Left forelimb (tissue), 1 donor: ENCODE measurements around the gene C21orf91.

Source experiments
- DNase-seq: peaks from one replicate; pipeline ENCODE4 v3.0.0-alpha.2; 2018; ENCODE audit warnings: low spot score

Gene C21orf91

DNA sequence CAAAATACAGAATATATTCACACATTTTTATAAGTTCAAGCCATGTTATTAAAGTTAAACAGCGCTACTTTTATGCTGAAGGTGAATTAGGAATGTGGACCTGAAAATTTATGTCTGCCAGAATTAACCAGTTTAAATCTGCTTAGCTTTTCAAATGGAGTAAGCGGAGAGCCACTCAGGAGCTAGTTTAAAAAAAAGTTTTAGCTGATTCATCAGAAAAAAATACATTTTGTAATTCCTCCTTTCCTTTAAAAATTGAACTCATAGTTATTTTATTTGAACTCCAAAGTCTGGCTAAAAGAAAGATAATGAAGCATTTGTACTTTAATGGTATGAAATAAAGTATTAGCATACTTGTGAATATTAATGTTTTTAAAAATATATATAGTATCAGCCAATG lies 21.2 kb downstream of the C21orf91 start:
- DNase-seq: no peak

DNA sequence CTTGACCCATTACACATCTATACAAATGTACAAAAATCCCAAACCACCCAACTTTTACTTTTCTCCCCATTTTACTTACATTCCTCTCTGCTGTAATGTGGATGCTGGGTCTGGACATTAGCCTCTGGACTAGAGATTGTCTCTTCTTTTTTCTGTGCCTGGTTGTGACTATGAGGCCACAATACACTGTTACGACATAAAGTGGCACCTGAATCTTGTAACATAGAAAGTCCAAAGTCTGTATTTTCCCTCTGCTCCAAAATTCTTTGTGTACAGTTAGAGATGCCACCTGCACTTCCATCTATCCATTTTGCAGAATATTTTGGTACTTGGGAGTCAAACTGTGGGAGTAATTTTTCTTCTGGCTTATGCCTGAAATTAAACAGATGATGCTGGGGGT lies 22.7 kb downstream of the C21orf91 start:
- no peak for DNase-seq

DNA sequence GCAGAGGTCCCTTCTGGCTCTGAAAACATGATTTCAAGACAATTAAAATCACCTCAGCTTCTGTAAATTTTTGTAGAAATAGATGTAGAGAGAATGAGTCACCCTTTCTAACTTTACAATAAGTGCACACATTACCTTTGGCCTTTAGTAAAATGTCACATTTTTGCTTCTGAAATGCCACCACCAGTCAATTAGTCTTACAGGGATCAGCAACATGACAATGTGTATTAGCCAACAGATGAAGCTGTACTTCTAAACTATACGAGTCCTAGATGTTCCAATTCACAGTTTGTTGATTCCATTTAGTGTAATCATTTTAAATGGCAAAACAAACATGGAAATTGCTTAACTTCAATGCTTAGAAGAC lies 23.1 kb downstream of the C21orf91 start:
- no peak for DNase-seq

DNA sequence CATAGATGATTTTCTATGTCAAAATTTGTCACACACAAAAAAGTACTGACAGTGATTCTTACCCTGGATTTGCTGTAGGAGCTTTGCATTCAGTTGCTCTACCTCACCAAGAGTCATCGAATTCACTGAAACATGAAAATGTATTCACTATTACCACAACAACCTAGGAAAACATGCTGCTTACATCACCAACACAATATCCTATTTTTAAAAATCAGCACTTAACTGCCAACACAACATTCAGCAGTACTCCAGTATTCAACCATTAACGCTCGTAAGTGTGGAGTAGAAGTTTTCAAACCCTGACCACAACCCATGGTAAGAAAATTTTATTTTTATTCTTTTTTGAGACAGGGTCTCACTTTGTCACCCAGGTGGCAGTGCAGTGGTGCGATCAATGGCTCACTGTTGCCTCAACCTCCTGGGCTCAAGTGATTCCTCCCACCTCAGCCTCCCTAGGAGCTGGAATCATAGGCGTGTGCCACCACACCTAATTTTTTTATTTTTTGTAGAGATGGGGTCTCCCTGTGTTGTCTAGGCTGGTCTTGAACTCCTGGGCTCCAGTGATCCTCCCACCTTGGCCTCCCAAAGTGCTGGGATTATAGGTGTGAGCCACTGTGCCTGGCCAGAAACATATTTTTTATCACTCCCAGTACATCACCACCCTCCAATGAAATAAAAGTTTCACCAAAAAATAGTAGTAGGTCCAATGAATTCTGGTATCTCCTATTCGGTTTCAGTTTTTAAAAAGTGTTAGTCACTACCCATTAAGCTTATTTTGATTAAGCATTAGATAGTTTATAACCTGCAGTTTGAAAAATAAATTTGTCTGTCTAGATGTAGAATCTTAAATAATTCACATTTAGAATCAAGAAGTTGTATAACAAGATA lies 23.8 kb downstream of the C21orf91 start:
- no peak for DNase-seq

DNA sequence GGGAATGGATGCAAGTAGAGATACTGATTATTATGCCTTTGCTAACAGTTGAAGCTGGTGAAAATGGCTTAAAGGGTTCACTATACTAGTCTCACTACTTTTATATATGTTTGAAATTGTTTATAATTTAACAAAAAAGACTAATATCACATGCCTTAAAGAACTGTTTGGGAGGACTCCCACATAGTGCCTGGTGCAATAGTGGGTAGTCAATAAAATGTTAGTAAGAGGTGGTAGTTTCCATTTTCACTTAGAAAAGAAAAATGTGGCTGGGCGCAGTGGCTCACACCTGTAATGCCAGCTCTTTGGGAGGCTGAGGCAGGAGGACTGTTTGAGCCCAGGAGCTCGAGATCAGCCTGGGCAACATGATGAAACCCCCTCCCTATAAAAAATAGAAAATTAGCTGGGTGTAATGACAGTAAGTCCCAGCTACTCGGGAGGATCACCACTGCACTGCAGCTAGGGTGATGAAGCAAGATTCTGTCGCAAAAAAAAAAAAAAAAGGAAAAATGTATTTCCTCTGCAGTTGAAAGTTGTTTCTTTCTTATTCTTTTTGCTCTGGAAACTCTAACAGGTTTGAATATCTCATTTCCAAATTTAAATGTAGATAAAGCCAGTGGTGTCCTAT lies 24.5 kb downstream of the C21orf91 start:
- DNase-seq: no peak

DNA sequence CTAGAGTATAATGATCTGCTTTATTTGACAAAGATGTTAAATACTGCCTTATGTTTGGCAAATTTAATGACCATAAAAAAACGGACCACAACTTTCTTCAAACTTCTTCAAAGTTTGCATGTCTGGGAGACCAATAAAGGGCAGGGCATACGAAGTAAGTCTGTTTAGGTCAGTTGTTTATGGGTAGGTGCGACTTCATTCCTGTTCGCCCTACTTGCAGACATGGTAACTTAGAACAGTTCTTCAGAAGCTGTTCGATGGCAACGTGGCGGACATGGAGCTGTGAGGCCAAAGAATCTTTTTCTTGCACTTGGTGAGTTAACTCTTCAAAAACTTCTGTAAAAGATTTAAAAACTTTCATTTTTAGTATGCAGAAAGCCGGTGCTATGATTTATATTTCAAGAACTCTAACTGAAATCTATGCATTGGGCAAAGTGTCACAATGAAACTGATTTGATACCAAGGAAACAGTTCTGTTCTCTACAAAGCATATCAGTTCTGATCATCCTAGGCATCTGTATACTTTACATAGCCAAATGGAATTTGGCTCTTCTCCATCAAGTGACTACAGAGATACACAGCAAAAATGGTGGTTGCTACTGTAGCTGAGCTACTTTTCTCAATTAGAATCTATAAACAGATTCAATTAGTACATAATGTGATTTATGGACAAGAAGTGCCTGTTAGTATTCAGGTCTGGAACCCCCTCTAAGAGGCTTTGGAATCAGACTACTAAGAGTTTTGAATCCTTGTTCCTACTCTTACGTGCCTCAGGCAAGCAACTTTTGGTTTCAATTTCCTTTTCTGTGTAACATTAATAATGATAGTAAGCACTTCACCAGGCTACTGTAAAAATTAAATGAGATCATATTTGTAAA lies 25.7 kb downstream of the C21orf91 start:
- no peak for DNase-seq

DNA sequence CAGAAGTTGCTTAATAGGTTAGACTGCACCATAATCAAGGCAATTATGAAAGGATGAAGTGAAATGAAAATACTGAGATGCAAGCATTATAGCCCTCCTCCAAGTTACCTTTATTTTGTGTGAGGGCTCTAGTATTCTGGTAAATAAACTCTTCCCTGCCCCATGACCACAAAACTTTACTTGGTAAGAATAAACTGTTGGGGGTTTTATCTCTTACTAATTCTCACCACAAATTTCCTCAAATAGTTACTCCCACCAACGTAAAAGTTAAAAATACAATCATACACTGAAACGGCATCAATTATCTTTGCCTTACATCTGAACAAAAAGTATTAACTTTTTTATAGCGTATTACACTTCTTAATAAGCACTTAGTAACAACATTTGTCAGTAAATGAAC lies 29.5 kb downstream of the C21orf91 start:
- no peak for DNase-seq

DNA sequence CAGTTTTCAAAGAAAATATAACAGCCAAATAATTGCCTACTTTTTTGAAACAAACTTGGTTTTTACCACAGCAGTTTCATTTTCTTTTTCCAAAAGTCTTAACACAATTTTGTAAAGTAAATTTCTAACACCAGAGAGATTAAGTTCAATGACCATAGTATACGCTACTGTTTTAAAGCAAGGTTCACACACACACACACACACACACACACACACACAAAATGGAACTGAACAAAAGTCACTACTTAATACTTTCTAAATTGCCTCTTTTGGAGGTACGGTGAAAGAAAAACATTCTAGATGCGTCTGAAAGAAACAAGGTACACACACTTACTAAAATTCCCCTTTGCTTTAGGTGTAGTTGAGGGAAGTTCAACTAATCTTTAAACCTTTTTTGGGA lies 30.1 kb downstream of the C21orf91 start:
- no peak for DNase-seq

DNA sequence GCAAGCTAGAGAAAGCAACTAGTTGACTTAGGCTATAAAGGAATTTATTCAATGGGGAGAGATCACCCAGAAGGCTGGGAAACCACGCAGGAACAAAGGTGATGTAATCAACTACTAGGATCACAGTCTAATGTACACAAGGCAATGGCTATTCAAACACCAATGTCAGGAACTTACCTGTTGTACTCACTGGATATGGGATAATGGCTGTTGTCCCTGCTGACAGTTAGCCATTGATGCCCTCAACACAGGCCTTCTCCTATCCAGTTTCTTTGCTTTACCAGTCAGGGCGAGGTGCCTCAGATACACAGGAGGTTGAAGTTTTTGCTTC lies 32.3 kb downstream of the C21orf91 start:
- no peak for DNase-seq

DNA sequence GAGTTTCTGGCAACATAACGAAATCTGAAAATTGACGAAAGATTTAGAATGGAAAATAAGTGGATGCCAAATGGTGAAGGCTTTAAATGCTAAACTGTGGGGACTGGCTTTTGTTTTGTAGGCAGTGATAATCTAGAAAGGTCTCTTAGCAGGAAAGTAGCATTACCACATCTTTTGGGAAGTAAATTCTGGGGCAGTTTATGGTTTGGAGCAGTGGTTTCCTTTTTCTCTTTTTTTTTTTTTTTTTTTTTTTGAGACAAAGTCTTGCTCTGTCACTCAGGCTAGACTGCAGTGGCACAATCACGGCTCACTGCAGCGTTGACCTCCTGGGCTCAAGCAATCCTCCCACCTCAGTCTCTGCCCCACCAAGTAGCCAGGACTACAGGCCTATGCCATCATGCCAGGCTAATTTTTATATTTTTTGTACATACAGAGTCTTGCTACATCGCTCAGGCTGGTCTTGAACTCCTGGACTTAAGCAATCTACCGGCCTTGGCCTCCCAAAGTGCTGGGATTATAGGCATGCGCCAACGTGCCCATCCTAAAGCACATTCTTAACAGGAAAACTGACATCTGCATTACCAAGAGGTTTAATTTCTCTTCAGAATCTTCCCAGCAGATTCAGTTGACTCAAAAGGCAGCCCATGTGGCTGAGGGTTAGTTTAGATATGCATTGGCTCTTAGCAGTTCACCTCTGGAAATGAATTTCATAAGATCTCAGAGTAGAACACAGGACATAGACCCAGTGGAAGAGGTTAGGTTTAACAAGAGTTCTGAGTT lies 32.9 kb downstream of the C21orf91 start:
- DNase-seq: no peak

DNA sequence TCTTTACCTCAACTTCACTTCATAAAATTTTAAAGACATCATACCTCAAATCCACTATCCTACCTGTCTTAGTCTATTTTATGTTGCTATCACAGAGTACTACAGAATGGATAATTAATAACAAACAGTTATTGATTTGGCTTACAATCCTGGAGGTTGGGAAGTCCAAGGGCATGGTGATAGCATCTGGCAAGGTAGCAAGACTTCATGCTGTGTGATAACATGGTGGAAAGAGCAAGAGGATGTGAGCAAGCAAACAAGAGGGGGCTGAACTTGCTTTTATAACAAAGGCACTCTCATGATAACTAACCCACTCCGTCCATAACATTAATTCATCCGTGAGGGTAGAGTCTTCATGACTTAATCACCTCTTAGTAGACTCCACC lies 33.8 kb downstream of the C21orf91 start:
- no peak for DNase-seq

DNA sequence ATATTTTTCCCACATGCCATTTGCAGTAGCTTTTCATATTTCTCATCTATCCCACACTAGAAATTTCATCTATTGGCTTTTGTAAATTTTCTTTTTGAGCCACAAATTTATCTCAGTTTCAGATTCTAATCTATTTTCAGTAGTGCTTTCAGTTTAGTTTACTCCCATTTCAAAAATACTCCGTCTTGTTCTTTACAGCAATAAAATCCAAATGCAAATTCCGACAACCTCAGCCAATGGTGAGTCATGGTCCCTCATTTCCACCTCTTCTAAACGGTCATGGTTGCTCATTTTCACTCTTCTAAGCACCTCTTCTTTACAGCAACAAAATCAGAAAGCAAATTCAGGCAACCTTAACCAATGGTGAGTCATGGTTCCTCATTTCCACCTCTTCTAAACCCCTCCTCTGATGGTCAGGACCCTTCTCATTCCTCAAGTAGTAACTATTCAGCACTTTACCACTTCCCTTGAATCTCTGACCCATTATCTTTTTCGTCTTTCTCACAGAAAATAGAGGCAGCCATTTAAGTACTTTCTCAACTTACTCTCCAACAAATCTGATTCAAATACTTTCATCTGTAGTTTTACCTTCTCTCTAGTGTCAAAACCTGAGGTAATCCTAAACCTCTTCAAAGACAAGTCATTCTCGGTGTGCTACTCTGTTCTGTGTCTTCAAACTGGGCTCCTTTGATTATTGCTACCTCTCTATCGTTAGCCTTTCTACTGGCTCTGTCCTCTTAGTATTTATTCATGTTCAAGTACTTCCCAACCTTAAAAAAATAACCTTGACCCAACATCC lies 34.4 kb downstream of the C21orf91 start:
- no peak for DNase-seq

DNA sequence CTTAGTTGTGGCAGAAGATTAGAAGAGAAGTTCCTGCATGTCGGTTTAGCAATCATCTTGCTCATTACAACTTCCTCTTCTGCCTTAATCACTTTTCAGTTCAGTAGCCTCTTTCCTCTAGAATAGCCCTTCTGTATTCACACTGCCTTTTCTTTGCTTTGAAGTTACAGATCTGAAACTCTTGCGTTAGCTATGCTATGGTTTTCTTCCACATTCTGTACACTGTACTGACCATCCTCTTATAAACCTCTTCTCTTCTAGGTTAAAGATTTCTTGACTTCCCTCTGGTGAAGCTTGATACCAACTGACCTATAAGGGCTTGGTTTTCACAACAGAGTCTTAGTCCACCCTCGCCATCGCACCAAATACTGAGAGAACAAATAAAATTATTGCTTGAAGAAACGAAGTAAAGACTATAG lies 35.0 kb downstream of the C21orf91 start:
- no peak for DNase-seq

DNA sequence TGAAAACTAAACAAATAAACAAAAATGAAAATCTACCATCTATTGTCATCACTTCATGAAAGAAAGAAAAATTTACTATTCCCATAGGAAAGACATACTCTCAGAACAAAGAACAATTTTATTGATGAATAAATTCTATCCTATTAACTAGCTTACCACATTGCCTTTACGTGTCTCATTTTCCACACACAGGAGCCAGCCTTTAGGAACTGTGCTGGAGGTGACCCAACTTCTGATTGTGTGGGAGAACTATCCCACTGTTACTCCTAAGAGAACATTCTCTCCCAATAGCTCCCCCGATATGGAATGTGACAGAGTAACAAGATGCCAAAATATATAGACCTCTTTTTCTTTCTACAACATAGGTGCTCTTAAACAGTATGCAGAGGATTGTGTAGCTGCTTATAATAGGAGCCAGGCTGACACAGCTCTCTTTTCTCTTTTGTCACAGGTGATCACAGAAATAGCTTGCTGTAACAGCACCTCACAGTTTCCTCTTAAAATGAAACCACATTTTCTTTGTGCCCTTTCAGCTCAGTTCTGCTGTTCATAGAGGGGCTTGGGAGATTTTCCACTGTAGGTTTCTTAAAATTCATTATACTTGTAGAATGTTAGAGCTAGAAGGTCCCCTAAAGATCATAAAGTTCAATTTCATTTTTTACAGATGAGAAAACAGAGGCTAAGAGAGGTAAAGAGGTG lies 35.5 kb downstream of the C21orf91 start:
- no peak for DNase-seq

DNA sequence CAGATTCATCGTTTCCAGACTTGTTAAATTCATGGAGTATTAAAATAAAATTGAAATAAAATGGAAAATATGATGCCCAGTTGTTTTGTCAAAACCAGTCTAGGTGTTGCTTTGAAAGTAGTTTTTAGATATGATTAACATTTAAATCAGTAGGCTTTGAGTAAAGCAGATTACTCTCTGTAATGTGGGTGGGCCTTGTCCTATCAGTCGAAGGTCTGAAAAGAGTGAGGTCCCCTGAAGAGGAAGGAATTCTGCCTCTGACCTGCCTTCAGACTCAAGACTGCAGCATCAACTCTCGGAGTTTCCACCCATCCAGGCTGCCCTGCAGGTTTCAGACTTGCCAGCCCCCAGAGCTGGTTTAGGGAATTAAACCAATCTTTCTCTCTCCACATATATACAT lies 36.2 kb downstream of the C21orf91 start:
- no peak for DNase-seq

DNA sequence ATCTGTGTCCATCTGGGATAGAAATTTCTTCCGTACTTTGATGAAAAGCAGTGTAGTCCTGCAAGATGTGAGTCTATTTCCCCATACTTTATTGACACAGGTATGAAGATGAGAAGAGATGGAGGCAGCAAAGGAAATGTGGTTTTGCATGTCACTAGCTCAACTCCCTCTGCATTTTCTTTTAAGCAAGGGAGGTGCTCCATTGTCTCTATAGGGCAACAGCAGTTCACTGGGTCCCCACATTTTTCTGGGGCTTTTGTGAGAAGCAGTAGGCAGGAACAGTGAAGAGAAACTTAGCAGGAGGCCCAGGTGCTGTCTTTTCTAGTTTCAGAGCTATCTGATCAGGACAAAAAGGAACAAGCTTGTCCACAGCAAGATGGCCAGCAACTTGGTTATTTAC lies 37.1 kb downstream of the C21orf91 start:
- no peak for DNase-seq

DNA sequence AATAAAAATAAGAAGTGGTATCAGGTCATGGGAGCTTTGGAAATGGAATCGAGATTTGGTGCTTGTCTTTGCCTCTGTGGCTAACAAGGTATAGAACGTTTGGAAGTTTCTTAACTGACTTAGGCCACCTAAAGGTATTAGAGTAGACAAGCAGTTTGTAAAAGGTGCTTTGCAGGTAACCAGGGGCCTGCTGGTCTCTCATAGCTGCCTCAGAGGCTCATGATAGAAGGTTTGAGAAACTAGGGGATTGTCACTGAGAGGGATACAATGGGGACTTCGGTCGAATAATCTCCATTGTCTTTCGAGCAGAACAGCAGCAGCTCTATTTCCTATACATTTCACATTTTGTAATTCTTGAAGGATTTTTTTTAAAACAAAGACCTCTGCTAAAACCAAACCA lies 37.6 kb downstream of the C21orf91 start:
- DNase-seq: no peak

DNA sequence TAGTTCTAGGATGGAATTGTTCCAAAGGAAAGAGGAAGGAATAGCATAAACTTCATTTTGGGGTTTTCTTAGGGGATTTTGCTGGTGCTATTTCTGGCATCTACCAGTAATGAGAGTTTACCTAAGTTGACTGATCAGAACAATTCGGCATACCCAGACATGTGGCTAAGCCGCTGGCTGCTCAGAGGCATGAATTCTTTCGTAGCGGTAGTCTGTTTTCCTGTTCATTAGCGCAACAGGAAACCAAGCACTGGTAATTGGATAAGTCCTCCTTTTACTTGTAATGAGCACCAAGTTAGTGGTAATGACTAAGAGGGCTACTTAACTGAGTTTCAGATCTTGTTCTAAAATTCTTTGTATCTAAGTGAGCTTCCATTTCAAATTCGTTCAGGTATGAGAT lies 38.6 kb downstream of the C21orf91 start:
- no peak for DNase-seq

DNA sequence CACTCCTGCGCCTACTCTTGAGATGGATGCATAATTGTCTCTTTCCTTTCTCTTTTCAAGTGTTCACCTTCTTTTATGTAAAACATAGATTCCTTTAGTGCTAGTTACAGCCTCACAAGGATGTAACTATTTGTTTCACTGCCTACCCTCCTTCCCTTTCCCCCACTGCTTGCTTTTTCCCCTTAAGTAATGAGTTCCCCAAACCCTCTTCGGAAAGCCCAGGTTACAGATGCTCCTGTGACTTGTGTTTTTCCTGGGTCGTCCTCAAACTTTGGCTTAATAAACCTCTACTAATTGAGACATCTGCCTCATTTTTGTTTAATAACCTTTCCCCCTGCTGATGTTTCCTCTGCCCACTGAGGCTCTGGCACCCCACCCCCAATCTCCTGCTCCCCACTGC lies 39.2 kb downstream of the C21orf91 start:
- DNase-seq: no peak

DNA sequence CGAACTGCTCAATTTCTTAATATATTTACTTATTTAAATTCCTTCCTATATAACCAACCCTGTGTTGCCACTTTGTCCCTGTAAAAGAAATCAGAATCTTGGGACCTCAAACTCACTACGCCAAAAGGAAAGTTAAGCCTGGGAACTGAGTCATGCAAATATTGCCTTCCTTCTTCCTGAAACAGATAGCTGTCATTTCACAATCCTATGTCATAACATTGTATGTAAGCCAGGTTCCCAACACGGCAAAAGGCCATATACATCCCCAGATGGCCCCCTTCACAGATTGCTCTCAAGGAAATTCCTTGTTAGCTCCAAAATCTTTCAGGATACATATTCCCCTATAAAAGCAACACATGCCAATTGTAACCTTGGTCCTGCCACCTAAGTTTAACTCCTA lies 39.7 kb downstream of the C21orf91 start:
- DNase-seq: no peak
